HG03354 (cell line): ENCODE data around the gene RPTN.

Experiments
- ATAC-seq: cut with Tn5 transposase; IDR thresholded peaks from one replicate; pipeline ENCODE4 v1.9.1; 2021; ENCODE audit warnings: mild to moderate bottlenecking; ENCODE audit not compliant: unreplicated experiment, poor library complexity, severe bottlenecking

Gene RPTN, protein sequence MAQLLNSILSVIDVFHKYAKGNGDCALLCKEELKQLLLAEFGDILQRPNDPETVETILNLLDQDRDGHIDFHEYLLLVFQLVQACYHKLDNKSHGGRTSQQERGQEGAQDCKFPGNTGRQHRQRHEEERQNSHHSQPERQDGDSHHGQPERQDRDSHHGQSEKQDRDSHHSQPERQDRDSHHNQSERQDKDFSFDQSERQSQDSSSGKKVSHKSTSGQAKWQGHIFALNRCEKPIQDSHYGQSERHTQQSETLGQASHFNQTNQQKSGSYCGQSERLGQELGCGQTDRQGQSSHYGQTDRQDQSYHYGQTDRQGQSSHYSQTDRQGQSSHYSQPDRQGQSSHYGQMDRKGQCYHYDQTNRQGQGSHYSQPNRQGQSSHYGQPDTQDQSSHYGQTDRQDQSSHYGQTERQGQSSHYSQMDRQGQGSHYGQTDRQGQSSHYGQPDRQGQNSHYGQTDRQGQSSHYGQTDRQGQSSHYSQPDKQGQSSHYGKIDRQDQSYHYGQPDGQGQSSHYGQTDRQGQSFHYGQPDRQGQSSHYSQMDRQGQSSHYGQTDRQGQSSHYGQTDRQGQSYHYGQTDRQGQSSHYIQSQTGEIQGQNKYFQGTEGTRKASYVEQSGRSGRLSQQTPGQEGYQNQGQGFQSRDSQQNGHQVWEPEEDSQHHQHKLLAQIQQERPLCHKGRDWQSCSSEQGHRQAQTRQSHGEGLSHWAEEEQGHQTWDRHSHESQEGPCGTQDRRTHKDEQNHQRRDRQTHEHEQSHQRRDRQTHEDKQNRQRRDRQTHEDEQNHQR

DNA sequence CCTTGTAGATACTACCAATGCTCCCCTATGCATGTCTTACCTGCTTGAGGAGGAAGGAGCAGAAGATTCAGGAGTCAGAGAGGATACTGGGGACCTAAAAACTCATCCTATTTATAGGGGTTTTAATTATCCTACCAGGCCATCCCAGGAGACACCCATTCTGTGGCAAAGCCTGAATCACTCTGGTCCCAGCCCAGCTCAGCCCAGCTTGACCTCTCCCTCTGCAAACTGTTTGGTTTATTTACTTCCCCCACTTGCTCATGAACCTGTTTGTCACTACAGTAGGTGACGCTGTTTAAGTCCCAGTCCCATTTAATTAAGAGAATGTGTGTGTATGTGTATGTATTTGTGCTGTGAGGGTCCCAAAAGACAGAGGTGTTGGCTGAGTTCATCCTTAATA lies at the start of gene RPTN:
TSS of gene RPTN (minus strand) at position 85 of the 400 bp plus-strand sequence. CDS start 1,339 bp downstream, outside the sequence.
- no peak for ATAC-seq

DNA sequence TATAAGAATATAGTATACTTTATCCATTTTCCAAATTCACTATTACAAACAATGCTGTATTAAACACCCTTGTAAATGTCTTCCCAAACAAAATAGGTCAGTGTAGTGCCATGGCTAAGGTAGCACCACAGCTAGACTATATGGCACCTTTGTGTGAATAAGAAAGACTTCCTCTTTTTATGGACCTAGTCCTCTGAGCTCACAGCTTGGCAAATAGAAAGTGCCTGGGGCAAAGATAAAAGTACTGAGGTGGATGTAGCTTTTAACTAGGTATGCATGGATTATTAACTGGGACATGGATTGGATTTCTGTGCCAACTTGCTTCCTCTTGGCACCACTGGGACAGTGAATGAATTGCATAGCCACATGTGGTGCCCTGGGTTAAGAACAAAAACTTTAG lies 40.0 kb upstream of the RPTN start:
- ATAC-seq, result no peak

DNA sequence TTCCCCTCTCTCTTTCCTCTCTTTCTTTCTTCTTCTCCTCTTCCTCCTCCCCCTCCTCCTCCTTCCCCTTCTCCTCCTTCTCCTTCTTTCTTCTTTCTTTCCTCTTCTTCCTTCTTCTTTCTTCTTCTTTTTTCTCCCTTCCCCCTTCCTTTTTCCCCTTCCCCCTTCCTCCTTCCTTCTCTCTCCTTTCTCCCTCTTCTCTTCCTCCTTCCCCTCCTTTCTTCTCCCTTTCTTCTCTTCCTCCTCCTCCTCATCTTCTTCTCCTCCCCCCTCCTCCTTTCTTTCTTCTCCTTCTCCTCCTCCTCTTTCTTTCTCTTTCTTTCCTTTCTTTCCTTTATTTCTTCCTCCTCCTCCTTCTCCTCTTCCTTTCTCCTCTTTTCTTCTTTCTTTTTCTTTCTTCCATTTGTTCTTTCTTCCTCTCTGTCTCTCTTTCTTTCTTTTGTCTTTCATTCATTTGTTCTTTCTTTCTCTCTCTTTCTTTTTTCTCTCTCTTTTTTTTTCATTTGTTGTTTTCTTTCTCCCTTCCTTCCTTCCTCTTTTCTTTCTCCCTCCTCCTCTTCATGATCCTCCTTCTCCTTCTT lies 38.4 kb upstream of the RPTN start:
- ATAC-seq, result no peak

DNA sequence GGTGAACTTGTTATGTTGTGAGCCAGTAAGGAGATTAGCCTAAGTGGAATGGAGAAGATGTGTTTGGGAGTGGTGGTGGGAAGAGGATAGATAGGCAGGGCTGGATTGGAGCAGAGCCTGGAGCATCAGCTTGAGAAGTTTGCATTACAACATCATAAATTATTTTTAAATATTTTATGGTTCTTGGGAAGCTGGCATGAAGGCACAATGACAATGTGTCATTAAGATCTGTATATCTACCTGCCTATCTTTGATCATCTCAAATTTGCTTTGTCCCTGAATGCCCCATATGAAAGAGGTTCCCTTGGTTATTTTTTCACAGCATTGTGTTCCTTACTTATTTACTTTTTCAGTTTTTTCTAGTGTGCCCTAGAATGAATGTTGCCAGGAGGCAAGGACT lies 32.7 kb upstream of the RPTN start:
- no peak for ATAC-seq

DNA sequence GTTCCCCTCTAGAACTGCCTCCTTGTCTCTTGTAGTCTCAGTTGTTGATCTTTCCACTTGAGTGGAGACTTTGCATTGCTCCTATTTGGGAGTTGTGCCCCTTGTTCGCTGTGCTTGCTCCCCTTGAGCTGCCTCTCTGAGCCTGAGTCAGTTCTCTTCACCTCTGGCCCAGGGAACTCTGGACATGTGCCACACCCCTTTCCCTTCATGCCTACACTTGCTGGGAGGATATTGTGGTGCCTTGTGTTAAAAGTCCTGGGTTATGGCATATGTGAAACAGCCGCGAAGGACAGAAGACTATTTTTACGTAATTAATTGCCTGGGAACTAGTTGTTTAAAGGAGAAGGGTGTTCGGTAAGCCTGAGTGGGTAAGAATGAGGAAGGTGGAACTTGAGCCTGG lies 32.2 kb upstream of the RPTN start:
- ATAC-seq, result no peak

DNA sequence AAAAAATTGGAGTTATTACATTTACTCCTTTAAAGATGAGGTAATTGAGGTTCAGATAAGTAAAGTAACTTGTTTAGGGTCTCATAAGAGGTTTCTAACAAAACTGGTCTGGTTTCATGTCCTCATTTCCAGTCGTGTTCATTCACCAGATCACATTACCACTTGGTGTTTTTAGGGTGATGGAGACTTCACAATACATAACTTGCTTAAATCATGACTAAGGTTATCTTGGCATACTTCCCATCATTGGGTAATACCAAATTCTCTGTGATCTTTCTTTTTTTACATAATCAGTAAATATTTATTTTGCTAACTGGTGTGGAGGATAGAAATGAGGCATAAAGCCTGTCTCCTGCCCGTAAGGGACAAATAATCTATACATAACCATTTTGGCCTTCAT lies 31.6 kb upstream of the RPTN start:
- no peak for ATAC-seq

DNA sequence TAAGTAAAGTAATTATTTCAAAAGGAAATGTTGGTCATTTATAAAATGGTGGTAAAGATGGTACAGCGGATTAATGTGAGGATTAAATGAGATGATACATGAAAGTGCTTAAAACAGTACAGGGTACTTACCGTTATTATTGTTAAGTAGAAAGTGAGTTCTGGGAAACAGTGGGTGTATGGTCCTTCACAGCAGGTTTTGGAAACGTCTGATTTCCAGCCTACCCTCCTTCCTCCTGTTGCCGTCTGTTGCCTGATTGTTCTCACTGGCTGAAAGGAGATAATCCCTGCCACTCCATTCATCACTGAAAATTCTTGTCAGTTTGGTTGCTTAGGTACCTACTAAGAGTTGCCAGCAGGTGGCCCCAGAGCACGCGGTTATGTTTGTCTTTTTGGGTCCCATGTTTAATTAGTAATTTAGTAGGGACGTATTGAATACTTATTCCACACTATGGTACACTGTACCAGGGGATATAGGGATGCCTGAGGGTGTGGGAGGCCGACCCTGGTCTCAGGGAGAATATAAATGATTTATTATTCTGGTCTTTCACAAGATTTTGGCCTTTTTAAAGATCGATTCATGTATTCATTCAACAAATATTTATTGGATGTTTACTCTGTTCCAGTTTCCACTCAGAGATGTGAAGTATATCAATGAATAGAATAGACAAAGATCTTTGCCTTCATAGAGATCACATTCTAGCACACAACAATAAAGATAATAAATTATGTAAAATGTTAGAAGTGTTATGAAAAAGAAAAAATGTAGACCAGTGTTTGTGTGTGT lies 30.8 kb upstream of the RPTN start:
- ATAC-seq, result peak; percentile 66

DNA sequence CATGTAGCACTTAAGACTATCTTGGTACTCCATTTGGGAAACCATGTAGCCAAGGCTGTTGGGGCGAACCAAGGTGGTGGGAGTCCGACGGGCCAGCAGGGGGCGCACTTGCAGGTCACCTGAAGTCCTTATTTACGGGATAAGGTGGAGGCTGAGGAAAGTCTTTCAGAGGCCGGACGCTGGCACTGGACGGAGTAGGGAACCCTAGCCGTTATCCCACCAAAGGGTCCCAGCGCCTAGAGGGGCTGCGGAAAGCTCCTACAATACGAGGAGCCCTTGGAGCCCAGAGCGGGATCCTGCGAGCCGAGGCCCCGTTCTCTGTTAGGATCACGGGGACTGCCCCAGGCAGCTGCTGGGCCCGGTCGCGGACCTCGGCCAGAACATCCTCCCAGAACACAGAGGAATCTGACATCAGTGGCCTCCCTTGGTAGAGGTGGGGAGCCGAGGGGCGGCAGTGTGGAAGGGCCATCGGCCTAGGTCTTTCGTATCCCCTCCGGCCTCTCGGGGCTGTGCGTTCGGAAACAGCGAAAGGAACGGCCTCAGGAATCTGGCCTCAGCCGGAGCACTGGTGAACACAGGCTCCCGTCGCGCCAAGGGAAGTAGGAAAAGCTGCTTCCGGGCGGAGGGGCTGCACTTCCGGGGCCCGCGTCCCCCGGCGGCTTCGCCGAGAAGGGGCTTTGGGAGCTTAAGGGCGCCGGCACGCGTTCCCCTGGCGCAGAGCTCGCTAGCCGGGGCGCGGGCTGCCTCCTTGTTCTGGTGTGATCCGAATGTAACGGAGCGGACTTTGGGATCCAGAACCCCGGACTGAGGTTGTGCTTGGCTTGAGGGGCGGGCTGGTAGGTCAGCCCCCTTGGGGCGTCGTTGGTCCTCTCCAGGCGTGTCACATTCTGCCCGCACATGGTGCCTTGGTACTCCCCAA lies 29.9 kb upstream of the RPTN start:
- peak; percentile 58 for ATAC-seq

DNA sequence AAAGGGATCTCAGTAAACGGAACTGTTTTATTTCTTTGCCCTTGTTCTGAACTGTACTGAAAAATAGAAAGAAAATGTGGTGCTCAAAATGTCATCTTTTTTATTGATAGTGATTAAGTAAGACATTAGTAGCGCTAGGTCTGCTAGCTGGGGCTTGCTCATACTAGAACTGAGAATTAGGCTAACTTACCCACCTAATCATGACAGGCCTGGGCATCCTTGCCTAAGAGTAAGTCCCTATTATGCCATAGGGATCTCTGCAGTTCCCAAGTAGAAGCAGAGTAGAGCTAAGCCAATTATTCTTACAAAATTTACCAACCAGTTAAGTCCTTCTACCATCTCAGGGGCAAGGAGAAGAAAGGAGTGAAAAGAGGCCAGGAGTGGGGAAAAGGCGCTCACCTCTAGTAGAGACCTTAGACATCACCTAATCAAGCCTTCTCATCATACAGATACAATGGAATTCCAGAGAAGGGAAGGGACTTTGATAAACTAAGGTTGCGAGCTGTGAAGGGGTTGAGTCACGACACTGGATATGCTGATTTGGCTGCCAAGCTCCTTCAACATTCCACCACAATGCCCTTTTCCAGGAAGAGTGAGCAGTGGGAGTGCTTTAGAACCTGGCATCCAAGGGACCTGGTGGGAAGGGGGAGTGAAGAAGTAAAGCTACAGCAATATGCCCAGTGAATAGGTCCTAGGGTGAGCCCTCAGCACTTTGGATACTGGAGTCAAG lies 27.7 kb upstream of the RPTN start:
- ATAC-seq, result no peak

DNA sequence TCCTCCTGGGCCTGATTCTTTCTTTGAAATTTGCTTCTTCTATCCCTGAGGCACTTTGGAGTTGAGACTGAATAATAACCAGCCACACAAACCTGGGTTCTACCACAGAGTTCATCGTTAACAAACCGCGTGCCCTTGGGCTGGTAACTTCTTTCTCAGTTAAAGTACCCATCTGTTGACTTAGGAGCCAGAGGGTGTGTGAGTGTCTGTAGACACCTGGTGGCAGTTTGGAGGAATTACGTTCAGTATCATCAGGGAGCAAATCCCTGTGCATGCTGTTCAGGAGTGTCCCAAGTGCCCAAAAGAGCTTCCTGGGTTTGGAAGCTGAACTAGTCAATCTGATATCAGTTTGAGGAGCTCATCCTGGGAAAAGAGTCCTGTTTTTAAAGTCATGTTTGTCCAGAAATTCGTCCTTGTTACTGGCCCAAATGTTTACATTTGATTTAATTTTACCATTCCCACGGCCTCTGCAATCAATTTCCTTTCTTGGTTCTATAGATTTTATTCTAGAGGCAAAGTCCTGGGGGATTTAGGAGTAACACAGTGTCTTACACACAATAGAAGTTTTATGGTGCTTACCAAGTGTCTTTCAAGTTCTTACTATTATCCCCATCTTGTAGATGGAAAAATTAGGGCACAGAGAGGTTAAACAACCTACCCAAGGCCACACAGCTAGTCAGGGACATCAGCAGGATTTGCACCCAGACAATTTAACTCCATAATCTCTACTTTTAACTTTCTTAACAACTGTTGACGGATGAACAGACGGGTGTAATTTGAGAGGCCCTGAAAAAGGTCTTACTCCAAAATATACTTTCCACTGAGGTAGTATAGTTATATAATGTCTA lies 26.7 kb upstream of the RPTN start:
- no peak for ATAC-seq

DNA sequence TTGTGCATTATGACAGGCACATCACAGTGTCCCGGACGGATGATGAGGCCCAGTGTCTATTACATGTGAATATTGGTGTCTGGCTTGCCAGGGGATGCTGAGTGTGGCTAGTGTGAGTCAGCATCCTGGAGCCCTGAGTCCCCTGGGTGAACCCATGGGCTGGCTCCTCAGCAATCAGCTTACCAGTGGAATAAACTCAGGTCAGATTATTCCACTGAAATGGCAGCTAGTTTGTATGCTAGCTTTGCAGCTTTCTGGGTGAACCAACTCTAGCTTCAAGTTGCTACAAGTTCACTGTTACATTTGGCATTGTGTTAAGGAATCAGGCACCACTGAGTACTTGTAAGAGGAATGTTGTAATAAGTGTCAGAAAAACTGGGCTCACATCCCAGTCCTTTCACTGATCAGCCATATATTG lies 23.9 kb upstream of the RPTN start:
- no peak for ATAC-seq

DNA sequence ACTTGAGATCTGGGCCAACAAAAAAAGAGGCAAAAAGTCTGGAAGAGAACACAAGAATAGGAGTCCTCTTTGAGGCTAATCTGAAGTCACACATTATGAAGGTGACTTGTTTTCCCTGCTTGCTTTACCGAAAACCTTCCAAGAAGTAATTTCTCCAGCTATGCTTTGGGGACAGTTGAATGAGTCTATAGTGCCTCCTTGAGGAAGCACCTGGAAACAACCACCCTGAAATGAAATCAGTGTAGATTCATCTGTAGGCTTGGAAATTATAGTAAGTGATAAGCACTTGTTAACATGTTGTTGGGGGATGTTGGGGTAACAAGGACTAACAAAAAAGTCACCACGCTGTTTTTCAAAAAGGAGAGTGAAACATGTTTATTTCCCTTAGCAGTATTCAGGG lies 23.4 kb upstream of the RPTN start:
- no peak for ATAC-seq

DNA sequence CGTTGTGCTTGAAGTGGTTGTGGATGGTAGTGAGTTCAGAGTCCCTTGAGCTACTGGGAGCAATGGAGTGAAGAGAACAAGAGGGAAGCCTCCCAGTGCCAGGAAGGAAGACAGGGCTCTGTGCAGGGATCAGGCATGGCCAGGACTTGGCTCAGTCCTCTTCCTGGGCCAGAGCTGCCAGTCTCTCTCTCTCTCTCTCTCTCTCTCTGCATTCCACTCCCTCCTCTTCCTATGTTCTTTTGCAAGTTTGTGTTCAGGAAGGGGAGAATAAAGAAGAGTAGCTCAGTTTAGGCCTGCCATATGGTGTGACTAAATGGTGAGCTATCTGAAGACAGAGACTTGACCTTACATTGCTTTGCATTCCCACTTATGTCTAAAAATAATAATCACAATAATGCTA lies 20.5 kb upstream of the RPTN start:
- ATAC-seq, result no peak

DNA sequence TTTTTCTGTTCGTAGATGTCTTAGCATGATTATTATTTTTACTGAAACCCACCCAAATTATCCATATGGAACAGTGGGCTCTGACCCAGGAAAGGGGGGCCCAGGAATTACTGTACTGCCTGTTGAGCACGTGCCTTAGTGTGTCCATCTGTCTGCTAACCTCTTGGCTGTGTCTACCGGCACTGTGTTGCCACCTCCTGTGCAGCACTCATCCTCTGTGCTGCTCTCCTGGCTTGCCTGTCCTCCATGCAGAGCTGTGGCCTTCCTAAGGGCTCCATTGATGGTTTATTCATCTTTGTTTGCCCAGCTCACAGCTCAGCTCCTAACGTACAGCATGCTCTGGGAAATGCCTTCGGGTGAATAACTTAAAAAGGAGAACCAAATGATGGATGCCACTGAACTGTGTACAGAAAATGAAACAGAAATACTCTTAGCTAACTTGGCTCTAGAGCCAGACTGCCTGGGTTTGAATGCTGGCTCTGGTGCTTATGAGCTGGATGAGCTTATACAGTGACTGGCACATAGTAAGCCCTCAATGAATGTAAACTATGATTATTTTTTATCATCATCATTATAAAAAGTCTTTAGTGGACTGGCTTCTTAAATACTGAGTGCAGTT lies 11.4 kb upstream of the RPTN start:
- ATAC-seq, result no peak

DNA sequence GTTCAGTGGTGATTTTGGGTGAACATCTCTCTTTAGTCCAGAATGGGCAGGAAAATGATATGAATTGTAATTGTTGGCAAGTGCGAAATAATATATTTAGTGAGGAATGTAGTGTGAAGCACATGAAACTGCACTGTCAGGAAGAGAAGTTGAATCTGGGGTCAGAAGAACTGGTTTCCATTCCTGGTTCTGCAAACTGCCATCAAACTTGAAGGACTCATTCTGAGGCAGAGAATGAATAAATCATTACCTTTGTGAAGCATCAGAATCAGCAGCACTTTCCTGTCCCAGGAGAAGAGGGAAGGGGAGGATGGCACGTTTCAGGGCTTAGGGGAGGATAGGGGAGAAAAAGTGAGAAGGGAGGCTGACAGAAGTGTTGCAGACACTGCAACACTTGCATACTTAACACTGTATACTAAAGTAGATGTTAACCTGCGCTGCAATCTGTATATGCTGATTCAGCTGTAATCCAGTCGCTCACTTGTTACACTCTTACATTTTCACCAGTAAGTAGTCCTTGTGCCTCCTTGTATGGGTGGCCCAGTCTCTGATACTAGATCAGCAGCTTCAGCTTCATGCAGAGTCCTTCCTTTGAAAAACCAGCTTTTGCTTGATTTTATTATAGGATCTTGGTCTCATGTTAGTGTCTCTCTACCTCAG lies 10.5 kb upstream of the RPTN start:
- ATAC-seq, result no peak

DNA sequence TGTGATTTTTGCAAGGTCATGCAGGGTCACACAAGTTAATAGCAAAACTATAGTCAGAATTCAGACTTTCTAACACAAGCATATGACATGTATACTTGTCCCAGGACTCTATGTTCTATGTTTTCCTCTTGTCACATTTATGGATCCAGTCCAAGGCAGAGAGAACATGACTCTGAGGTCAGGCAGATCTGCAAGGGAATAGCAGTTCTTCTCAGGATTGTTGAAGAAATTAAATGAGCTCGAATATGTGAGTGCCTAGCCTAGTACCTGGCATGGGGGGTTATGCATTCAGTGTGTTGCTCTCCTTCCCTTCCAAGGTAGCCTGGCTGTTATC lies 9.5 kb upstream of the RPTN start:
- no peak for ATAC-seq
